ENCODE measurements around the gene LILRB2.
"Not testable (repeated sequence)": the region's sequence is repeated elsewhere in the genome, so short reads cannot be mapped to it uniquely, and the experiment has no call there.

LILRB2 gene

DNA sequence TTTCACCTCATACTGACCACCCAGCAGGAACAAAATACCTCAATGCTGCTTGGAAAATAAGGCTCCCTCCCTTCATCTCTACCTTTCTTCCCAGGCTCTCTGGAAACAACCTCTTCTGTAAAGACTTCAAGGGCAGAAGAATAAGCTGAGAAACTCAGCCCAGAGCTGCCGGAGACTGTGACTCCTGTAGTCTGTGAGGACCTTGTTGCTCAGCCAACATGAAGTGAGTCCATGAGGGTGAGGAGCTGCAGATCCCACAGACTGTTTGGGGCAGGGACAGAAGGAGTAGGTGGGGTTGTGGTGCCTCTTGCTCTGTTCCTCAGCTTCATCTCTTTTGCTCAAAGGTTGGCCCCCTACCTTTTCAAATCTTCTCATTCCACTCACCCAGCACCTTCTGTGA, 24.2 kb upstream of the LILRB2 start:
- no peak for DNase-seq

DNA sequence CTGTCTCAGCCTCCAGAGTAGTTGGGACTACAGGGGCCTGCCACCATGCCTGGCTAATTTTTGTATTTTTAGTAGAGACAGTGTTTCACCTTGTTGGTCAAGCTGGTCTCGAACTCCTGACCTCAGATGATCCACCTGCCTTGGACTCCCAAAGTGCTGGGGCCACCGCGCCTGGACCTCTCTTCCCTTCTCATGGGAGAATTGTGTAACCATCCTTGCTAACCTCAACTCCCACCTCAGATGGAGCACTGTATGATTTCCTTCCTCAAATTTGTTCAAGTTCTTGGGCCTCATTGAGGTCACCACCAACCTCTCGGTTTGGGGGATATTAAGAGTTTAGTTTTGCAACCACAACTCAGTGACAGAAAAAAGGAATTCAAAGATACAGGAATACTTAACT, 21.3 kb upstream of the LILRB2 start:
- DNase-seq, result no peak

DNA sequence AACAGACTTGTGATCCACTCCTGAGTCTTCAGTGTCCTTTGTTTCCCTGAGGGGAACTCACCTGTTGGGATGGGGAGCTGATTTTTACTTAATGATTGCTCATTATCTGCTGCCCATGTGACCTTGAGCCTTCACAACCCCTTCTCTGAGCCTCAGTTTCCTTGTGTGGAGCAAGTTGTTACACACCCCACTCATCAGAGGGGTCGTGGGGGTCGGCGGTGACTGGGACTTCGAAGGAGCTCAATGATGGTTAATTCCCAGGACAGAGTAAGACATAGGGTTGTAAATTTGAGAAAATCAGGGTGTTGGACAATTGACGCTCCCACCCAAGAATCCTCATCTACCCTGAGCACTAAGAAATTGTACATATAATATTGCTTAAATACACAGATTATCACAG, 18.6 kb upstream of the LILRB2 start:
- no peak for DNase-seq

DNA sequence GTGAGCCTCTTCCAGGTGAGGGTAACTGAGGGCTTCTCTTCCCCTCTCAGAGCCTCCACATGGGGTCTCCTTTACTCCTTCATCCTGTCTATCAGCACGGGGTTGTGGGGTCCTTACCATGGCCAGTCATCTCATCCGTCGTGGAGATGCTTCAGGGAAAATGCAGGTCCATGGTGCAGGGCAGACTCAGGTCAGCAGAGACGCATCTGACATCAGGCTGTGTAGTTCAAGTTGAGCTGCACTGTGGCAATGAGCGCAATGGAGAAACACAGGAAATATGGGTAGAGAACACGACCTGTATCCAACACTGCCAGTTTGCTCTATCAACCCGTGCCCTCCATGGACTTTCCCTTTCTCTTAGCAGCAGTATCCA, 18.2 kb upstream of the LILRB2 start:
- no peak for DNase-seq

DNA sequence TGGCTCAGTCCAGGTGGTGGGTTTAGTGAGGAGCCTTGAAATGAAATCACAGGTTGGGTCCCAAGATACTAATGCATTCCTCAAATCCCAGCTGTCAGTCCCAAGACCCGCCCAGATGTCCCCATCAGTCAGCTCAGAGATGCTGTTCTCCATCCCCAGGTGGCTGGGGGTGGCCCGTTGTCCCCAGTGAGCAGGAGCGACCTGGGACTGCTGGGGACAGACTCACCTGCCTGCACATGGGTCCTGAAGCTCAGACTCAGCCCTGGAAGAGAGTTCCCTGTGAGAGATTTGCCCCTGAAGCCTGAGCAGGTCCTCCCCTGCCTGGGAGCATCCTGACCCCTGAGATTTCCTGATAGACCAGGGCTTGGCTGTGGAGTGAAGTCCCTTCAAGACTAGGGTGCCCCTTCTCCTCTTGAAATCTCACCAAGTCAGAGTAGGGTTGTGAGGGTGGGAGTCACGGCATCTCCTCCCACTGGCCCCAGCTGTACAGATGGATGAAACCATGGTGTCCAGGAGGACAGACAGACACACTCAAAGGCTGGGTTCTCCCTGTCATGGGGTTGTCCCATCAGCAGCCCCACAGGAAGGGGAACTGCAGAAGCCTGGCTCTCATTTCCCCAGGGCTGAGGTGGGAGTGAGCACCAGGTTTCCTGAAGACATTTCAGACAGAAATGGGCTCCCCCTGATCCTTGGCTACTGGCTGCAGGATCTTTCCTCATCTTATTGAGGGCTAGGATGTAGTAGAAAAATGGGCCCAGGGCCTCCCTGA, 17.6 kb upstream of the LILRB2 start:
- DNase-seq, result no peak

DNA sequence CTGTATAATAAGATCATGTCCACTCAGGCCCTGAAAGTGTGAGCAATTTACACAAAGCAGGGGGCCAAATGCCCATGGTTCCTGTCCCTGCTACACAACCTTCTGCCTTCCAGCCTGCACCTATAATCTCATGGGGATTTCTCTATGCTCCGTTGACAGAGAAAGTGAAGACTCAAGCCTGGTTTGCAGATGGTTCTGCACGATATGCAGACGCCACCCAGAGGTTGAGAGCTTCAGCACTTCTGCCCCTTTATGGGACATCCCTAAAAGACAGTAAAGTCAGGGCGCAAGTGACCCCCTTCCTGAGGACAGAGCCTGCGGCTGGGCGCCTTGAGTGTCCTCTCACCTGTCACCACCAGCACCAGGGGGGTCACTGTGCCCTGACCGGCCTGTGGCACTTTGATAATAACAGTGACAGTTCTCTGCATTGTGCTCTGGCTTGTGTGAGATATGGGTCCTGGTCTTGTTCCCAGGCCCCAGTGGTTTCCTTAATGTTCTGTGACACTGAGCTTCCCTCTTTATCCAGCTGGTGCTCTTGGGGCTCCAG, 16.9 kb upstream of the LILRB2 start:
- peak in 1 of 56 donors; percentile 8 for DNase-seq

DNA sequence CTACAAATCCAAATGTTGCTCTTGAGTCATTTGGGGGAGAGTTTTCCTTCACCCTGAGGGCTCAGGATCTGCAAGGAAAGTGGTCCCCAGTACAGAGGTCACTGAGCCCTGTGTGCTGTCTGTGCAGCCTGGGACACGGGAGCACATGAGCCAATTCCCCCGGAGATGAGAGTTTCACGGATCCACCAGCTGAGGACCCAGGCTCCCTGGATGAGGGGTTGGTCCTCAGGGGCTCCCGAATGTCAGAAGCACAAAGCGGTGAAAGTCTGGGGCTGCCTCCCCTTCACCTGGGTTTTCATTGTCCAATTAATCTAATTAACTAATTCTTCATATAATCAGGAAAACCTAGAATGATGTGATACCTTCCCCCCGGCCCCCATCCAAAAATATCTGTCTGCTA, 13.6 kb upstream of the LILRB2 start:
- DNase-seq, result no peak

DNA sequence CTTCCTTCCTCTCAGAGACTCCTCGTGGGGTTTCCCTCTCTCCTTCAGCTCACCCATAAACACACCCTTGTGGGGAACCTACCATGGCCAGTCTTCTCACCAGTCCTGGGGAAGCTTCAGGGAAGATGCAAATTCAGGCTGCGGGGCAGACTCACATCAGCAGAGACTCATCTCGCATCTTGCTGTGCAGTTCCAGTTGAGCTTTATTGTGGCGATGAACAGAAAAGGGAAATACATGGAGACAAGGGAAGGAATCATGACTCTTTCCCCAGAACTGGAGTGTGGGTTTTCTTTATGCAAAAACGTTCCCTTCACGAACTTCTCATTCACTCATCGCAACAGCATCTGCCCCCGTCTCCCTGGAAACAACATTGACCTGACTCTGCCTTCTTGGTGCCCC, 8.2 kb upstream of the LILRB2 start:
- not testable (repeated sequence) for DNase-seq

DNA sequence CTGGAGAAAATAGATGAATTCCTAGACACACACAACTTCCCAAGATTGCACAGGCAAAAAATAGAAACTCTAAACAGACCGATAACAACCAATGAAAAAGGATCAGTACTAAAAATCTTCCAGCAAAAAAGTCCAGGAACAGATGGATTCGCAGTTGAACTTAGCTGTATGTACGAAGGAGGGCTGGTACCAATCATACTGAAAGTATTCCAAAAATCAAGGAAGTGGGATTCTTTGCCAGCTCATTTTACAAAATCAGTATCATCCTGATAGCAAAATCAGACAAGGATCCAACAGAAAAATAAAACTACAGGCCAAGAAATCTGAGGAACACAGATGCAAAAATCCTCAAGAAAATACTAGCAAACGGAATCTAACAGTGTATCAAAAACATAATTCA, 6.5 kb upstream of the LILRB2 start:
- DNase-seq, result no peak

DNA sequence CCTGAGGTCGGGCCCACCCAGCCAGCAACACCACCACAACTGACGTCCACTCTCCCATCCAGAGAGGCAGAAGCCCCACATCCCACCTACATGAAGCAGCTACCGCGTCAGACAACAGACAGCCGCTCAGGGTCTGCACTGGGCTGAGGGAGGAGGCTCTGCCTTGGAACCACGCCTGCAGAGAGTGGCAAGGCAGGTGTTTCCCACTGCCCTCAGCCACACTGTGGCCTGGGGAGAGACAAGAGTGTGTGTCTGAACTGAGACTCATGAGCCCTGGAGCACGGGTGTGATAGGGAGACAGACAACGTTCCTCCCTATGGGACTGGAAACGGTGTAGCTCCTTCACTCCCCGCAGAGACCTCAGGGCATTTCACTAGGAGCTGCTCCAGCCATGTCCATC, 5.4 kb upstream of the LILRB2 start:
- DNase-seq, result not testable (repeated sequence)

DNA sequence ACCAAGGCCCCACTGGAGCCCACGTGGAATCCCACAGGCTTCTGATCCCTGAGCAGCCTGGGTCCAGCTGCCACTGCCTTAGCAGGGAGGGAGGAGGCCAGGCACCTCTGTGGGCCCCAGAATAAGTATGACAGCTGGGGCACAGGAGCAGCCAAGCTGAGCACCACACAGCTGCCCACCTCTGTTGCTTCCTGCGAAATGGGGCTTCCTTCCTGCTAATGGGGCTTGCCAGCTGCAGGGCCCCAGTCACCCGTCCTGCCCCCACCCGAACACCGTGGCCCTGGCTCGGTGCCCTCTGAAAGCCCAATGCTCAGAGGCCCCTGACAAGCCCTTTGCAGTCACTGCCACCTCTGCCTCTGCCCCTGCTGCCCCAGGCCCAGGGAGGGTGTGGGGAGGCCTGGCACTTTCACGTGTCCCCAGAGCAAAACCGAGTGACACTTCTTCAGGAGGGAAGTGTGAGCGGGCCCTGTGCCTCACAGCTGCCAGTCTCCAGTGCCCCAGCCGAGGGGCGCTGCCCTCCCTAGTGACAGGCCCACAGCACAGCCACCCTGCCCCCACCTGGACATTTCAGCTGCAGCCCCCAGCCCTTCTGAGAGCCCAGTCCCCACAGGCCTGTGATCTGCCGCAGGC, 4.6 kb upstream of the LILRB2 start:
- DNase-seq, result not testable (repeated sequence)

DNA sequence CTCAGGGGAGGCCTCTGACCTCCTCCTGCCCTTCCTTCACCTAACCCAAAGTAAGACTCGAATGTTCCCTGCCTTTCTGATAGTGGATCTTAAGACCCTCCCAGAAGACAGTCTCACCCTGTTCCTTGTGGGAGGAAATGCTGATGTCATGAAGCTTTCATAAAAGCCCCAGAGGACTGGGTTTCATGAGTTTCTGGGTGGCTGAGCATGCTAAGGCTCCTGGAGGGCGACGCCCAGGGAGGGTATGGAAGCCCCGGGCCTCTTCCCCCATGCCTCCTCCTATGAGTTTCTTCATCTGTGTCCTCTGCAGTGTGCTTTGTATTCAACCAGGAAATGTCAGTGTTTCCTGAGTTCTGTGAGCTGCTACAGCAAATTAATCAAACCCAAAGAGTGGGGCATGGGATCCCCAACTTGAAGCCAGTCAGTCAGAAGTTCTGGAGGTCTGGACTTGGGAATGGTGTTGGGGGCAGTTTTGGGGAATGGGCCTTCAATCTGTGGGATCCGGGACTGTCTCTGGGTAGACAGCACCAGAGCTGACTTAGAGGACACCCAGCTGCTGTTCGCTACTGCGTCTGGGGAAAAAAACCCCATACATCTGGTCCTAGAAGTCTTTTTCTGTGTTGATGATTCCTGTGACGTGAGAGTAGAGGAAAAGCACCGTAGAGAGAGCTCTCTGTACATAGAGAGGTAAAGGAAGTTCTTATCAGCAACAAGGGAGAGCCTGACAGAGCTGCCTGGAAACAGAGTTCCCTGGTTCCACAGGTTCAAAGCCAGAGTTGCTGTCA, 2.0 kb upstream of the LILRB2 start:
- DNase-seq, result no peak

DNA sequence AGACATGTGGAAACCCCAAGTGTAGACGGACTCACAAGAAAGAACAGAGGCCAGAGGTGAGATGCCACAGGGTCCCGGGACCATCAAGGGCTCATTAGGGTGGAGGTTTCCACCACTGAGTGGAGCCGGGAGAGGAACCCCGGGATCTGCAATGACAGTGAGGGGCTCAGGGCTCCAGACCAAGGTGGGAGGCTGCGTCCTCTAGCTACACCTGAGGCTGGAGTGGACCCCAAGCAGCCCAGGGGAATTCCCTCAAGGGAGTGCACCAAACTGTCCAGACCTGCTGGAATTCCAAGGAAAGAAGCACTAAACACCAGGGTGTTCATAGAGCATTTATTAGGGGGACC, 792 bp upstream of the LILRB2 start:
- not testable (repeated sequence) for DNase-seq

DNA sequence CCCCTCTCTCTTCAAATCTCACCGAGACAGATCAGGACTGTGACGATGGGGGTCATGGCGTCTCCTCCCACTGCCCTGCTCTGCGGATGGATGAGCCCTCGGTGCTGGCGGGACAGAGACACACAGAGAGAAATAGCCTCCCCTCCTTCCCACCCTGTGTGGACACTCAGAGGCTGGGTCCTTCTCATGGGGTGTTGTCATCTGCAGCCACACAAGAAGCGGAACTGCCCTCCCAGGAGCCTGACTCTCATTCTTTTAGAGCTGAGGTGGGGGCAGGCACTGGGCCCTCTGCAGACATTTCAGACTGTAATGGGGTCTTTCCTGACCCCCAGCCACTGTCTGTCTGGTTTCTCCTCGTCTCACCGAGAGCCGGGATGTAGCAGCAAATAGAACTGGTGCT, 469 bp downstream of the LILRB2 start:
- DNase-seq, result not testable (repeated sequence)

DNA sequence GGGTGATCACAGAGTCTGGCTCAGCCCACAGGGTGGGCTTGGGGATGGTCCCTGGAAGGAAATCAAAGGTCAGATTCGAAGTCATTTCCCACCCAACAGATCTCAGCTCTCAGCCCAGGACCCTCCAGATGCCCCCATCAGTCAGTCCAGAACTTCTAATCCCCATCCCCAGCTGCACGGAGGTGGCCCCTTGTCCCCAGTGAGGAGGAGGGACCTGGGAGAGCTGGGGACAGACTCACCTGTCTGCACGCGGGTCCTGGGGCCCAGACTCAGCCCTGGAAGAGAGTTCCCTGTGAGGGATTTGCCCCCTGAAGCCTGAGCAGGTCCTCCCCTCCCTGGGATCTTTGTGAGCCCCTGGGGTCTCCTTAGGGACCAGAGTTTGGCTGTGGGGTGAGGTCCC, 885 bp downstream of the LILRB2 start:
- not testable (repeated sequence) for DNase-seq

DNA sequence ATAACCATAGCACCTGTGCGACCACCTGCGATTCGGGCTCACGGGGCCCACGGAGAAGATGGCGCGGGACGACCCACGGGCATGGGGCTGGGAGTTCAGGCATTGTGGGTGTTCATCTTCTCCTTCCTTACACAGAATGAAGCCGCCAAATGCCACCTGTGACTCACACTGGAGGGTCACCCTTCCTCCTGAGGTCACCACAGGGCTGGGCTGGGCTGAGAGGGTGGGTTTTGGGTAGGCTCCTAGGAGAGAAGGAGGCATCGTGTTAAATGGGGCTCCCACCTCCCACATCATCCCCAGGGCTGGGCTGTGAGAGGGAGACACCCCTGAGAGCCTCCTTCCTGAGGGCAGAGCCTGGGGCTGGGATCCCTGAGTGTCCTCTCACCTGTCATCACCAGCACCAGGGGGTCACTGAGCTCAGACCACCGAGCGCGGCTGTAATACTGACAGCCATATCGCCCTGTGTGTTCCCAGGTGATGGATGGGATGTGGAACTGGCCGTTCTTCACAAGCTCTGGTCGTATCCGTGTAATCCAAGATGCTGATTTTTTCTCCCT, 1.4 kb downstream of the LILRB2 start:
- no peak for DNase-seq

DNA sequence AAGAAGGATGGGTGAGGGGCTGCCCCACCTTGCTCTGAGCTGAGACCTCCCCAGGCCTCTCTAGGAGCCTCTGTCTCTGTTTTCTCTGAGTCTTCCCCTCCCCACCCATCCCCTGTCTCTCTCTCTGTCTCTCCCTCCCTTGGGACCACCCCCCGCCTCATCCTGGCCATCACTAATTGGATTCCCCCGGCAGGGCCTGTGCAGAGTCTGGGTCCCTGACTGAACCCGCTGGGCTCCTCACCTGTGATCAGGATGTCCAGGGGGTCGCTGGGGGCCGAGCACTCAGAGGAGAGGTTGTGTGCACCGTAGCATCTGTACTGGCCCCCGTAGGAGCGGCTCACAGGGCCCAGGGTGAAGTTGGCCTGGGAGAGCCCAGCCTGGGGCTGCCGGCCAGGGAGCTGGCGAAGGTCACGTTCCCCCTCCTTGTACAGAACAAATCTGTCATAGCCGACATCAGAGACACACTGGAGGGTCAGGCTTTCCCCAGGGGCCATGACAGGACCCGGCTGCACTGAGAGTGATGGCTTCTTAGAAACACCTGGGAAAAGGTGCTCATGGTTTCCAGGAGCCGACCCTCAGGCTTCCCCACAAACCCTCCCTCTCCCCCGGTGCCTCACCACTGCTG, 2.2 kb downstream of the LILRB2 start:
- not testable (repeated sequence) for DNase-seq

DNA sequence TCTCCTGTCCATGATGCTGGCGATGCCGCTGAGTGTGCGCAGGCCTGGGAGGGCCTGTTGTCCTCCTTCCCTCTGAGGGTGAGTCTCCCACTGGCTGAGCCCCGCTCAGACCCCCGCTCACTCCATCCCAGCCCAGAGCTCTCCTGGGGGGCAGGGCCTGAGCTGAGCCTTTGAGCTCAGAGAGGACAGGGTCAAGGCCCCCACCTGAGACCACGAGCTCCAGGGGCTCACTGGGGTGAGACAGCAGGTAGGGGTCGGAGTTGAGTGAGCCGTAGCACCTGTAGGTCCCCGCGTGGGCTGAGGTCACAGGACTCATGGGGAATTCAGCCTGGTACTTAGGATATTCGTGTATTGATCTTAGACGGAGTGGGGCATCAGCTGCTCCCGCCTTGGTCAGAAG, 2.9 kb downstream of the LILRB2 start:
- not testable (repeated sequence) for DNase-seq

DNA sequence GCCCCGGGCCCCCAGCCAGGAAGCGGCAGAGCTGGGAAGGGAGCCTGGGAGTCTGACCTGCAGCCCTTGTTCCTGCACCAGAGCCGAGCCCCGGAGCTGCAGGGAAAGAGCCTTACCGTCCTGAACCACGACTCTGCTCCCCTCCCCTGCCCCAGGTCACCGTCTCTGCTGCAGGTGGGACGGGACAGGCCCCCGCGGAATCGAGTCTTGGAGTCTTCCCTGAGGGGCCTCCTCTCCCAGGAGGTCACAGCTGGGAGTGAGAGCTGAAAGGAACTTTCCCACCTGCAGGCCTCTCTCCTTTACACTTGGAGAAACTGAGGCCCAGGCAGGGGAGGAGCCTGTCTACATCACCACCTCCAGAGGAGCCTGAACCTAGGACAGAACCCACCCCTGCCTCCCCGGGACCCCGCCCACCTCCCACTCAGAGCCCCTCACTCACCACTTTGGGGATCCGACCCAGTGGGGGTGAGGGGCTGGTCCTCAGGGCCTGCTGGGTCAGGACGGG, 3.7 kb downstream of the LILRB2 start:
- not testable (repeated sequence) for DNase-seq

DNA sequence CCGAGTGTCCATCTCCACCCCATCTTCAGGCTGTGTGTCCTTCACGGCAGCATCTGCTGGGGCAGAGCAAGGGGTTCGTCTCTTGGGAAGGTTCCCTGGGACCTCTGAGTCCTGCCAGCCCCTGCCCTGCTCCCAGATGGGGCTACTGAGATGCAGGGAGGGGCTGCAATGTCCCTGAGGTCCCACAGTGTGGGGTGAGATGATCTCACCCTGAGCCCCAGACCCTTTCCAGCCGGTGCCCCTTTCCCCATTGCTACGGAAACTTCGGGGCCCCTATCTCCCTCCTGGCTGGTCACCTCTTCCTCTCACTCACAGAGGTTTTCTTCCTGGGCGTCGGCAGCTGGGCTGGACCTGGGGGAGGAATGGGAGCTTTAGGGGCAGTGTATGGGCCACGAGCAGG, 5.0 kb downstream of the LILRB2 start:
- DNase-seq, result no peak

DNA sequence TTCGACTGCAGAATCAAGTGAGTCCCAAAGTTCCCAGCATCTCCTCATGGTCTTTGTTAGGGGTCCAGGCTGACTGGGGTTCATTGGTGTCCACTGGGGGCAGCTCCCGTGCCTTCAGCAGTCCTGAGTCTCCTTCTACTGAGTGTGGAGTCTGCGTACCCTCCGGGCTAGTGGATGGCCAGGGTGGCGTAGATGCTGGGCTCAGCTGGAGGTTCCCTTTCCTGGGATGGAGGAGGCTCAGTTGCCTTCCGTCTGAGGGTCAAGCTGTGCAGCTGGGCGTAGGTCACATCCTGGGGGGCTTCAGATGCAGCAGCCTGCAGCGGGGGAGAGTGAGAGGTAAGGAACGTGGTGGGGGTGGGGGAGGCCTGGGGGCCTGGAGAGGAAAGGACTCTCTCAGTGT, 6.4 kb downstream of the LILRB2 start:
- DNase-seq, result not testable (repeated sequence)
